Effector memory CD4-positive, alpha-beta T cell (primary cell): Measurements from ENCODE around the gene POLR1C.

Experiments
- DNase-seq, 3 donors: peaks; one replicate each; pipeline ENCODE4 v3.0.0-alpha.2; 2020
- H3K27ac ChIP-seq: 2 replicates; pipeline ENCODE4 v1.7.0; 2013; ENCODE audit warnings: mild to moderate bottlenecking, low read length, moderate library complexity; ENCODE audit not compliant: insufficient read depth, poor library complexity, severe bottlenecking
- H3K27me3 ChIP-seq: replicated peaks from 2 replicates; pipeline ENCODE4 v1.7.0; 2013; ENCODE audit warnings: mild to moderate bottlenecking, low read length; ENCODE audit not compliant: insufficient read depth, control insufficient read depth, poor library complexity, severe bottlenecking
- H3K36me3 ChIP-seq: 2 replicates; pipeline ENCODE4 v1.7.0; 2013; ENCODE audit warnings: mild to moderate bottlenecking, low read length, moderate library complexity; ENCODE audit not compliant: control insufficient read depth, insufficient read depth
- H3K4me1 ChIP-seq: 2 replicates; pipeline ENCODE4 v1.7.0; 2013; ENCODE audit warnings: low read length, mild to moderate bottlenecking; ENCODE audit not compliant: control insufficient read depth, insufficient read depth, poor library complexity, severe bottlenecking
- H3K4me3 ChIP-seq: 2 replicates; pipeline ENCODE4 v1.7.0; 2013; ENCODE audit warnings: low read length, low read depth, mild to moderate bottlenecking; ENCODE audit not compliant: insufficient read depth, poor library complexity, severe bottlenecking
- H3K9me3 ChIP-seq: 2 replicates; pipeline ENCODE4 v1.7.0; 2013; ENCODE audit warnings: mild to moderate bottlenecking, low read length, moderate library complexity; ENCODE audit not compliant: control insufficient read depth

The POLR1C gene

GRCh38 chr6:43499028-43499815 is 17.7 kb upstream of the POLR1C start:
- Histone ChIP-seq H3K9me3 (no peaks in the 10 kb centered on the region), H3K4me3 (no peak overlapping the region), H3K36me3 (peaks cover 55% of the 10 kb centered on the region), H3K27ac (no peak overlapping the region), H3K27me3 (no peaks in the 10 kb centered on the region), H3K4me1 (peaks cover 14% of the 10 kb centered on the region)
- no peak for DNase-seq

- H3K27ac ChIP-seq = no peak overlapping the region
- H3K27me3 ChIP-seq = no peaks in the 10 kb centered on the region
- DNase-seq = no peak
- peaks cover under 1% of the 10 kb centered on the region for H3K4me1 ChIP-seq
- no peak overlapping the region for H3K4me3 ChIP-seq
- peaks cover 65% of the 10 kb centered on the region for H3K36me3 ChIP-seq
- no peaks in the 10 kb centered on the region for H3K9me3 ChIP-seq
These were observed 16.0 kb upstream of the POLR1C start for GRCh38 chr6:43500921-43501320.

GRCh38 chr6:43502666-43503065 is 14.2 kb upstream of the POLR1C start:
- Histone ChIP-seq H3K27me3 (no peaks in the 10 kb centered on the region), H3K4me1 (no peaks in the 10 kb centered on the region), H3K4me3 (no peak overlapping the region), H3K9me3 (no peaks in the 10 kb centered on the region), H3K36me3 (peaks cover 65% of the 10 kb centered on the region), H3K27ac (no peak overlapping the region)
- DNase-seq = no peak

GRCh38 chr6:43503443-43503842 is 13.4 kb upstream of the POLR1C start:
- Histone ChIP-seq H3K9me3 (no peaks in the 10 kb centered on the region), H3K4me3 (no peak overlapping the region), H3K27me3 (peaks cover 2% of the 10 kb centered on the region), H3K36me3 (peaks cover 61% of the 10 kb centered on the region), H3K27ac (no peak overlapping the region), H3K4me1 (no peaks in the 10 kb centered on the region)
- DNase-seq = no peak

GRCh38 chr6:43504756-43505593 is 11.9 kb upstream of the POLR1C start:
- Histone ChIP-seq H3K4me3 (no peak overlapping the region), H3K9me3 (no peaks in the 10 kb centered on the region), H3K4me1 (peaks cover 6% of the 10 kb centered on the region), H3K36me3 (peaks cover 46% of the 10 kb centered on the region), H3K27ac (no peak overlapping the region), H3K27me3 (peaks cover 9% of the 10 kb centered on the region)
- no peak for DNase-seq

GRCh38 chr6:43505718-43506117 is 11.2 kb upstream of the POLR1C start:
- Histone ChIP-seq H3K4me1 (peaks cover 11% of the 10 kb centered on the region), H3K36me3 (peaks cover 38% of the 10 kb centered on the region), H3K27me3 (peaks cover 9% of the 10 kb centered on the region), H3K4me3 (no peak overlapping the region), H3K27ac (peak overlapping the region; percentile 26), H3K9me3 (no peaks in the 10 kb centered on the region)
- no peak for DNase-seq

- Histone ChIP-seq H3K36me3 (peaks cover 34% of the 10 kb centered on the region), H3K4me3 (no peak overlapping the region), H3K9me3 (no peaks in the 10 kb centered on the region), H3K27ac (peak overlapping the region; percentile 26), H3K4me1 (peaks cover 12% of the 10 kb centered on the region), H3K27me3 (peaks cover 9% of the 10 kb centered on the region)
- peak in 1 of 3 donors; percentile 26 for DNase-seq
These were observed 10.7 kb upstream of the POLR1C start for GRCh38 chr6:43506171-43506570.

GRCh38 chr6:43506667-43507471 is 10.0 kb upstream of the POLR1C start:
- Histone ChIP-seq H3K27me3 (peaks cover 9% of the 10 kb centered on the region), H3K4me1 (peaks cover 12% of the 10 kb centered on the region), H3K4me3 (no peak overlapping the region), H3K36me3 (peaks cover 36% of the 10 kb centered on the region), H3K9me3 (no peaks in the 10 kb centered on the region), H3K27ac (no peak overlapping the region)
- DNase-seq = peak; percentile 58 to 66 (median 62)

GRCh38 chr6:43508481-43509141 is 8.3 kb upstream of the POLR1C start:
- Histone ChIP-seq H3K4me3 (no peak overlapping the region), H3K9me3 (no peaks in the 10 kb centered on the region), H3K4me1 (peaks cover 12% of the 10 kb centered on the region), H3K36me3 (peaks cover 38% of the 10 kb centered on the region), H3K27ac (no peak overlapping the region), H3K27me3 (peaks cover 9% of the 10 kb centered on the region)
- no peak for DNase-seq
